Measurements from ENCODE around the gene DDX56. TPM values are rescaled to one million over a fixed set of nuclear protein-coding genes. Genes with fewer than 3 reads are reported as not detected.

DDX56 gene
- total RNA-seq, 1 experiment from 2014 or later, result 120 TPM

DNA sequence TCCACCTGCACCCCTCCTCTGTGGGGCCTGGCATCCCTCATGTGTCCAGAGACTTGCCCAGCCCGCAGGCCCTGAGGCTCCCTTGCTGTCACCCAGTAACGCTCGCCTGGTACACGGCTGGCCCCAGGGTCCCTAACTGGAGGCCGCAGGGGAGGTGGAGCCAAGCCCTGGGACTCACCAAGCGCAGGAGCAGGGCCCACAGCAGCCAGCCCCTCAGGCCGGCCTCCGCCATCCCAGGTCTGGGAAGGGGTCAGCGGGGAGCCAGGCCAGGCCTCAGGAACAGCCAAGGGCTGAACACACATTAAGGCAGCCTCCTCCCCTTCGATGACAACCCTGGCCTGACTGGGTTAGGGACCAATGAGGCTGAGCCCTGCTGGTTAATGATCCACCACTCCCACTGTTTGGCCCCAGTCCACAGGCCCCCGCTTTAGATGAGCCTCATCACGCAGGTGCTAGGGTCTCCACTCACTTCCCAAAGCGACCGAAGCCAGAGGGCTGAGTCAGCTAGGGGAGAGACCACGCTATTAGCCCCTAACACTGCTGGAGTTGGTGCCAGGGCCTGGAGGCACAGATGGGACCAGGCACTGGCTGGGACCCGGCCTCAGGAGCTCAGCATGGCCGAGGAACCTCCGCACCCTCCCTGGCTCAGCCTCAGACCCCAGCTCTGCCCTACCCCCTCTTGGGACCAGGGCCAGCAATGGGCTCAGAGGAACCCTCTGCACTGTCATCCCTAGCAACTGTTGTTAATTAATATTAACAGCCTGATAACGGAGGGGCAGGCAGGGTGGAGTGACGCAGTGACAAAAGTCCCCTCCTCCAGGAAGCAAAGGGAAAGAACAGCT lies 32.5 kb downstream of the DDX56 start, which contains the start of gene NPC1L1:
Gene NPC1L1, minus strand, starts transcription at position 303 of the 842 bp plus-strand sequence. Its CDS starts 71 bp downstream, at position 232.
- H3K79me1 ChIP-seq (ENCODE audit: insufficient read depth, low read depth, low read length, poor library complexity, severe bottlenecking), result no peaks in the 10 kb centered on the region
- H3K9ac ChIP-seq (ENCODE audit: extremely low read depth, insufficient read length, low read length), result no peak within 1 kb of the TSS
- no peaks in the 10 kb centered on the region for H3K27me3 ChIP-seq (ENCODE audit: insufficient read depth, low read length)
- no peak within 1 kb of the TSS for H3K4me2 ChIP-seq (ENCODE audit: insufficient read depth, insufficient read length, low read length)
- no peak within 1 kb of the TSS for H3T11ph ChIP-seq (ENCODE audit: low read length)
- H4K20me1 ChIP-seq (ENCODE audit: control insufficient read depth, insufficient read depth, insufficient read length), result no peaks in the 10 kb centered on the region
- no peaks in the 10 kb centered on the region for H3K23me2 ChIP-seq (ENCODE audit: insufficient read length, low read depth, low read length, poor library complexity, severe bottlenecking)
- H3K4me1 Mint-ChIP-seq, result peaks cover 0 to 3% of the 10 kb centered on the region in 2 experiments; a peak in 2 of 4 replicates
- H3K9me3 ChIP-seq (ENCODE audit: control insufficient read depth, low read depth, low read length), result no peaks in the 10 kb centered on the region
- TF ChIP-seq, protein P1, sequence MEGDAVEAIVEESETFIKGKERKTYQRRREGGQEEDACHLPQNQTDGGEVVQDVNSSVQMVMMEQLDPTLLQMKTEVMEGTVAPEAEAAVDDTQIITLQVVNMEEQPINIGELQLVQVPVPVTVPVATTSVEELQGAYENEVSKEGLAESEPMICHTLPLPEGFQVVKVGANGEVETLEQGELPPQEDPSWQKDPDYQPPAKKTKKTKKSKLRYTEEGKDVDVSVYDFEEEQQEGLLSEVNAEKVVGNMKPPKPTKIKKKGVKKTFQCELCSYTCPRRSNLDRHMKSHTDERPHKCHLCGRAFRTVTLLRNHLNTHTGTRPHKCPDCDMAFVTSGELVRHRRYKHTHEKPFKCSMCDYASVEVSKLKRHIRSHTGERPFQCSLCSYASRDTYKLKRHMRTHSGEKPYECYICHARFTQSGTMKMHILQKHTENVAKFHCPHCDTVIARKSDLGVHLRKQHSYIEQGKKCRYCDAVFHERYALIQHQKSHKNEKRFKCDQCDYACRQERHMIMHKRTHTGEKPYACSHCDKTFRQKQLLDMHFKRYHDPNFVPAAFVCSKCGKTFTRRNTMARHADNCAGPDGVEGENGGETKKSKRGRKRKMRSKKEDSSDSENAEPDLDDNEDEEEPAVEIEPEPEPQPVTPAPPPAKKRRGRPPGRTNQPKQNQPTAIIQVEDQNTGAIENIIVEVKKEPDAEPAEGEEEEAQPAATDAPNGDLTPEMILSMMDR (conservative IDR thresholded peaks at IDR 0.05), result no peak
- H3K27ac Mint-ChIP-seq, result no peak within 1 kb of the TSS
- no peak within 1 kb of the TSS for H2BK20ac ChIP-seq (ENCODE audit: low read depth, low read length, poor library complexity, severe bottlenecking)
- no peak within 1 kb of the TSS for H4K8ac ChIP-seq (replicated peaks; ENCODE audit: insufficient read length, low read depth, low read length)
- DNase-seq, result peak; percentile 43
- H3K56ac ChIP-seq (ENCODE audit: insufficient read length, low read depth, low read length), result no peak within 1 kb of the TSS
- no CpG with 5 or more reads among the region's 20 CpGs for WGBS (ENCODE audit: extremely low coverage, insufficient read length, low lambda C conversion rate)
- H3K4ac ChIP-seq (ENCODE audit: low read depth, low read length), result no peak within 1 kb of the TSS
- no peak within 1 kb of the TSS for H3K27ac ChIP-seq (ENCODE audit: insufficient read length, low read depth, low read length)
- H3K4me3 Mint-ChIP-seq, result no peak within 1 kb of the TSS
- no peaks in the 10 kb centered on the region; a peak in 1 of 7 replicates for H3K36me3 Mint-ChIP-seq (ENCODE audit: insufficient read depth in 1 of 3, low read depth in 3 of 3)
- no peak within 1 kb of the TSS for H2BK15ac ChIP-seq (ENCODE audit: low read depth, low read length)
- no peak within 1 kb of the TSS for H2BK5ac ChIP-seq (ENCODE audit: insufficient read length, low read length)
- H3K79me2 ChIP-seq (ENCODE audit: insufficient read depth, low read length), result no peaks in the 10 kb centered on the region
- H2AFZ ChIP-seq (ENCODE audit: low read length), result no peak within 1 kb of the TSS
- H3K18ac ChIP-seq (ENCODE audit: insufficient read length, low read depth, low read length), result no peak within 1 kb of the TSS
- H3K9me3 Mint-ChIP-seq, result no peaks in the 10 kb centered on the region
- H3K14ac ChIP-seq (ENCODE audit: insufficient read depth, low read length), result no peak within 1 kb of the TSS; the same call in 1 of the 2 replicates
- H3K23ac ChIP-seq (ENCODE audit: insufficient read length, low read depth, low read length), result no peak within 1 kb of the TSS
- H4K91ac ChIP-seq (ENCODE audit: insufficient read length, low read depth, low read length), result no peak within 1 kb of the TSS
- H4K5ac ChIP-seq (ENCODE audit: insufficient read length, low read depth, low read length), result no peak within 1 kb of the TSS
- H2AK5ac ChIP-seq (ENCODE audit: insufficient read length, low read length), result no peak within 1 kb of the TSS
- H3K27me3 Mint-ChIP-seq (ENCODE audit: low read depth), result peaks cover 2% of the 10 kb centered on the region; the same call in 1 of the 2 replicates
- H2BK12ac ChIP-seq (ENCODE audit: insufficient read length, low read depth, low read length), result no peak within 1 kb of the TSS
- no peaks in the 10 kb centered on the region for H3K4me1 ChIP-seq (ENCODE audit: insufficient read depth, low read length)
- no peak within 1 kb of the TSS for H2BK120ac ChIP-seq (ENCODE audit: low read depth, low read length, poor library complexity, severe bottlenecking)
